Loucy (cell line): ENCODE measurements around the gene MARCKSL1.

Experiments used
- CTCF ChIP-seq: fragments of 200-600 bp; sonication (generic); conservative IDR thresholded peaks from 2 replicates; pipeline ENCODE4 v1.5.1; 2014; ENCODE audit warnings: mild to moderate bottlenecking, antibody characterized with exemption, low read length
- EZH2phosphoT487 ChIP-seq: fragments of 200-600 bp; IDR thresholded peaks from 2 replicates; pipeline ENCODE4 v1.6.1; 2018; ENCODE audit warnings: antibody characterized with exemption, mild to moderate bottlenecking, moderate library complexity, borderline replicate concordance

- TF ChIP-seq CTCF (no peak), EZH2phosphoT487 (no peak)
Measured at GRCh38 chr1:32333251-32333963, 2.6 kb downstream of the MARCKSL1 start.
